Measurements from ENCODE around the gene DSCAML1.

Gene DSCAML1

DNA sequence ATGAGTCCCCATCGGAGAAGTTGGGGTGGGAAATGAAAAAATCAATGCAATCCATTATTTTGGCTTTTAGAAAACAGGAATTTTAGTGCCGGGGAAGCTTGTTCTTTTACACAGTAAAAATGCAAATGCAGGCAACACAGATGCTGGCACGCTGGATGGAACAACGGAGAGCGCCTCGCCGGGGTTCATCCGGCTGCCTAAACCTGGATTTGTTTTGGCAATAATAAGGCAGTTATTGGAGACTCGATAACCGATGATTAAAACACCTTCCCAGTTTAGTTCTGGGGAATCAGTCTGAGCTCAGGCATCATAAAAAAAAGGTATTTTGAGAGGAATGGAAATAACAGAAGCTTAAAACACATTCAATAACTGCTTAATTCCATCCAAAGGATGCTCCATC, 2.9 kb downstream of the DSCAML1 start:
- DNase-seq: no peak
- Histone ChIP-seq H3K9me3 (no peaks in the 10 kb centered on the region), H3K4me1 (peaks cover 3% of the 10 kb centered on the region; the same call in 1 of the 2 replicates), H3K36me3 (no peaks in the 10 kb centered on the region), H3K4me3 (ENCODE audit: low read depth, low read length) (no peak overlapping the region), H3K27me3 (peaks cover 28% of the 10 kb centered on the region)
- TF ChIP-seq, protein P1, sequence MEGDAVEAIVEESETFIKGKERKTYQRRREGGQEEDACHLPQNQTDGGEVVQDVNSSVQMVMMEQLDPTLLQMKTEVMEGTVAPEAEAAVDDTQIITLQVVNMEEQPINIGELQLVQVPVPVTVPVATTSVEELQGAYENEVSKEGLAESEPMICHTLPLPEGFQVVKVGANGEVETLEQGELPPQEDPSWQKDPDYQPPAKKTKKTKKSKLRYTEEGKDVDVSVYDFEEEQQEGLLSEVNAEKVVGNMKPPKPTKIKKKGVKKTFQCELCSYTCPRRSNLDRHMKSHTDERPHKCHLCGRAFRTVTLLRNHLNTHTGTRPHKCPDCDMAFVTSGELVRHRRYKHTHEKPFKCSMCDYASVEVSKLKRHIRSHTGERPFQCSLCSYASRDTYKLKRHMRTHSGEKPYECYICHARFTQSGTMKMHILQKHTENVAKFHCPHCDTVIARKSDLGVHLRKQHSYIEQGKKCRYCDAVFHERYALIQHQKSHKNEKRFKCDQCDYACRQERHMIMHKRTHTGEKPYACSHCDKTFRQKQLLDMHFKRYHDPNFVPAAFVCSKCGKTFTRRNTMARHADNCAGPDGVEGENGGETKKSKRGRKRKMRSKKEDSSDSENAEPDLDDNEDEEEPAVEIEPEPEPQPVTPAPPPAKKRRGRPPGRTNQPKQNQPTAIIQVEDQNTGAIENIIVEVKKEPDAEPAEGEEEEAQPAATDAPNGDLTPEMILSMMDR (IDR thresholded peaks at IDR 0.05; ENCODE audit: low read depth, low read length): no peak

DNA sequence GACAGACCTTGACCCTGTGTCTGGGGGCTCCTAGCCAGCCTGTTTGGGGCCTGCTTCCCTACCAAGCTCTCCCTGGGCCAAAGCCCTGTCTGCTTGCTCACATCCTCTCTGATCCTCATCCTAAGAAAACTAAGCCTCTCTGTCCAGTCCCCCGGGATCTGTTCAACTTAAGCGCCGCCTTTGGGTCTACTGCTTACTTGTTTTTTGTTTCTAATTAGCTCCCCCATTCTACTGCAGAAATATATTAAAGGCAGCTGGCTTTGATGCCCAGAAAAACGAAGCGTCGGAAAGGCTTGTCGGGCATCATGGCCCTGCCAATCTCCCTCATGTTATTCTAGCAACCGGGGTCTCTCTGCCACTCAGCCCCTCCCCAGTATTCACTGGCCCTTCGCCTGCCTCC, 3.4 kb downstream of the DSCAML1 start:
- H3K4me1 ChIP-seq: peaks cover 3% of the 10 kb centered on the region; the same call in 1 of the 2 replicates
- no peaks in the 10 kb centered on the region for H3K36me3 ChIP-seq
- TF ChIP-seq, protein P1 (IDR thresholded peaks at IDR 0.05; ENCODE audit: low read depth, low read length): no peak
- peaks cover 28% of the 10 kb centered on the region for H3K27me3 ChIP-seq
- no peak for DNase-seq
- H3K4me3 ChIP-seq (ENCODE audit: low read depth, low read length): no peak overlapping the region
- H3K9me3 ChIP-seq: no peaks in the 10 kb centered on the region

DNA sequence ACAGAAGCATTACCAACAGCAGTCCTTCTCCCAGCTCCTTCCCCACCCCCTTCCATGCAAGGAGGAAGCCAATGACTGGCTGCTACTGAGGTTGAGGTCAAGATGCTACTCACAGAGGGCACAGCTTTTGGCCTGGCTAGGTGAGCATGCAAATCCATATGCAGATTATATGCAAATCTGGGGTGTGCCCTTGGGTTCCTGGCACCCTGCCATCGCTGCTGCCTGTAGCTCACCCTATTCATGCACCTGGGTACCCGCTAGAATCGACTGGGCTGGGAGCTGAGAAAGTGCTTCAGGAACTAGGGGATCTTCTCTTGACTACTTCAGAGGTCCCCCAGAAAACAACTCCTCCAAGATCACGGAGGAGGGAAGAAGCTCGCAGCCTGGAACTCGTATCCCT, 4.0 kb downstream of the DSCAML1 start:
- Histone ChIP-seq H3K4me1 (peaks cover 3% of the 10 kb centered on the region; the same call in 1 of the 2 replicates), H3K27me3 (peaks cover 28% of the 10 kb centered on the region), H3K36me3 (no peaks in the 10 kb centered on the region), H3K9me3 (no peaks in the 10 kb centered on the region), H3K4me3 (ENCODE audit: low read depth, low read length) (no peak overlapping the region)
- TF ChIP-seq, protein P1 (IDR thresholded peaks at IDR 0.05; ENCODE audit: low read depth, low read length): no peak
- DNase-seq: no peak

DNA sequence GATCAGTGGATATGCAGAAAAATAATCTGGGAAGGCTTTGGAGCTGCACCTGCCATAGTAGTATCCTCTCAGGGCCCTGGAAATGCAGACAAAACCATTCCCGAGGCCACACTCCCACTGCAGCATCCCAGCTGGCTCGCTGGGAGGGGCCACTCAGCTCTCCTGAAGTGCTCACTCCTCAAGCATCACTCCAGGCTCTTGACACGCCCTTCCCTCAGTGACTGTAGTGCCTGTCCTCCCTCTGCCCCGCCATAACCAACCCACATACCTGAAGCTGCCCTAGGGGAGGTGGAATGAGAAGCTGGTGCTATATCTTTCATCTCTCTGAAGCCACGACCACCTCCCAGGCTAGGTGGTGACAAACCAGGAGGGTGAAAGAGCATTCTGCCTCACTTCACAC, 4.8 kb downstream of the DSCAML1 start:
- Histone ChIP-seq H3K27me3 (peaks cover 27% of the 10 kb centered on the region), H3K4me1 (peaks cover 9% of the 10 kb centered on the region), H3K4me3 (ENCODE audit: low read depth, low read length) (no peak overlapping the region), H3K36me3 (no peaks in the 10 kb centered on the region), H3K9me3 (no peaks in the 10 kb centered on the region)
- no peak for DNase-seq
- TF ChIP-seq, protein P1 (IDR thresholded peaks at IDR 0.05; ENCODE audit: low read depth, low read length): no peak

DNA sequence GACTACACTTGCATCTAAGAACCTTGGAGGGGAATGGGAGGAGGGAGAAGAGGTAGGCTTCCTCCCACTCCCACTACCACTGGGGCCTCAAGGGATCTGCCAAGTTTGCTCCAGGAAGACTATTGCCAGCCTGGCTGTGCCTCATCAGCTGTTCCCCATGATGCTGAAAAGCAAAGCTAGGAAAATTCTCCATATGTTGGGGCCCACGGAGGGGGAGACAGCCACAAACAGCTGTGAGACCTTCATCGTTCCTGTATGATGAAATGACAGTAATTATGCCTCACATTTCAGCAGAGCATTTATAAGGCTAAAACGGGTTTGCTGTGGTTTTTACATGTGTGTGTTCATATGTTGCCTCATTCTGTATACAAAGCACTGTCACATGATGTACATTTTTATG, 6.7 kb downstream of the DSCAML1 start:
- H3K4me3 ChIP-seq (ENCODE audit: low read depth, low read length): no peak overlapping the region
- H3K36me3 ChIP-seq: no peaks in the 10 kb centered on the region
- peaks cover 6% of the 10 kb centered on the region for H3K4me1 ChIP-seq
- H3K9me3 ChIP-seq: no peaks in the 10 kb centered on the region
- H3K27me3 ChIP-seq: peaks cover 7% of the 10 kb centered on the region
- no peak for DNase-seq
- TF ChIP-seq, protein P1 (IDR thresholded peaks at IDR 0.05; ENCODE audit: low read depth, low read length): no peak

DNA sequence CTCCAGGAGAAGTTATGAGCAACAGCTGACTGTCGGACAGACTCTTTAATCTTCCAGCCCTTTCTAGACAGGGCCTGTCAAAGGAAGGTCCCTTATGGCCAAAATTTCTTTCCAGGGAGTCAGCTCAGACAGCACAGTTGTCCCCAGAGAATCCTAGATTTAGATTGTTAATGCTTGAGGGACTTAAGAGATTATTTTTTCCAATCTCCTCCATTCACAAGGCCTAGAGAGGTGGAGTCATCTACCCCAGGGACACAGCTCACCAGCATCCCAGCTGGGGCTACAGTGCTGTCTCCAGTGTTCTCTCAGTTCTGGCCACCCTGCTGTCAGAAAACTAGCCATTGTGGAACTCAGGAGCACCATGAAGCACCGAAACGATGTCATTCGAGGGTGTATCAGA, 7.8 kb downstream of the DSCAML1 start:
- Histone ChIP-seq H3K36me3 (no peaks in the 10 kb centered on the region), H3K4me1 (peaks cover 6% of the 10 kb centered on the region), H3K4me3 (ENCODE audit: low read depth, low read length) (no peak overlapping the region), H3K27me3 (no peaks in the 10 kb centered on the region), H3K9me3 (no peaks in the 10 kb centered on the region)
- TF ChIP-seq, protein P1 (IDR thresholded peaks at IDR 0.05; ENCODE audit: low read depth, low read length): no peak
- no peak for DNase-seq
